Fibroblast of skin of left quadriceps (primary cell): ENCODE measurements around the gene SLC5A1.
A peak's percentile ranks its signal among the peaks of the same experiment; 100 is the strongest.

Source experiments
- DNase-seq, 2 experiments: peaks; one replicate each; pipeline ENCODE4 v3.0.0-alpha.2; 2013; ENCODE audit warnings: low read depth in 2 of 2

Gene SLC5A1

GRCh38 chr22:32042924-32043323, at the start of gene SLC5A1:
Gene SLC5A1 (plus strand): TSS chr22:32043261. CDS start chr22:32043282, 21 bp downstream.
- DNase-seq = no peak

GRCh38 chr22:31995046-31995445, 48.0 kb upstream of the SLC5A1 start:
- no peak for DNase-seq

- no peak for DNase-seq
These were observed 47.3 kb upstream of the SLC5A1 start for GRCh38 chr22:31995807-31996206.

GRCh38 chr22:31998784-31999385, 44.2 kb upstream of the SLC5A1 start:
- no peak for DNase-seq

GRCh38 chr22:32000181-32000580, 42.9 kb upstream of the SLC5A1 start:
- DNase-seq = no peak

- DNase-seq = no peak
These were observed 37.6 kb upstream of the SLC5A1 start for GRCh38 chr22:32005453-32005852.

GRCh38 chr22:32013200-32013599, 29.9 kb upstream of the SLC5A1 start:
- DNase-seq = no peak

GRCh38 chr22:32016081-32016480, 27.0 kb upstream of the SLC5A1 start:
- DNase-seq = no peak

- no peak for DNase-seq
These were observed 25.0 kb upstream of the SLC5A1 start for GRCh38 chr22:32018056-32018455.

- DNase-seq = peak; percentile 35 to 43
These were observed 22.9 kb upstream of the SLC5A1 start for GRCh38 chr22:32020117-32020516.

- DNase-seq = no peak
These were observed 21.3 kb upstream of the SLC5A1 start for GRCh38 chr22:32021716-32022115.

GRCh38 chr22:32023251-32023827, 19.7 kb upstream of the SLC5A1 start:
- DNase-seq = no peak

- no peak for DNase-seq
These were observed 18.3 kb upstream of the SLC5A1 start for GRCh38 chr22:32024796-32025195.

GRCh38 chr22:32030518-32031247, 12.4 kb upstream of the SLC5A1 start:
- no peak for DNase-seq

GRCh38 chr22:32031466-32031865, 11.6 kb upstream of the SLC5A1 start:
- DNase-seq = no peak

- no peak for DNase-seq
These were observed 8.8 kb upstream of the SLC5A1 start for GRCh38 chr22:32034275-32034674.

- no peak for DNase-seq
These were observed 5.8 kb upstream of the SLC5A1 start for GRCh38 chr22:32037236-32037635.

- no peak for DNase-seq
These were observed 2.6 kb upstream of the SLC5A1 start for GRCh38 chr22:32040324-32040904.

- DNase-seq = no peak
These were observed 330 bp downstream of the SLC5A1 start for GRCh38 chr22:32043391-32043790.

- no peak for DNase-seq
These were observed 1.4 kb downstream of the SLC5A1 start for GRCh38 chr22:32044477-32044876.

- no peak for DNase-seq
These were observed 1.9 kb downstream of the SLC5A1 start for GRCh38 chr22:32044913-32045312.

- no peak for DNase-seq
These were observed 5.0 kb downstream of the SLC5A1 start for GRCh38 chr22:32048069-32048468.
